Measurements from ENCODE around the gene MSL1.

MSL1 gene

GRCh38 chr17:40121181-40122135 lies at the start of gene MSL1:
Gene MSL1, plus strand, starts transcription at chr17:40121971. Its CDS starts 642 bp downstream, at chr17:40122613.
- Histone ChIP-seq H3K4me1 (ENCODE audit: control insufficient read depth in 1 of 2, insufficient read depth in 2 of 2, low read length in 2 of 2) (peaks cover 11 to 21% of the 10 kb centered on the region in 2 donors), H3K27me3 (ENCODE audit: control insufficient read depth in 1 of 2, insufficient read depth in 2 of 2, low read length in 2 of 2) (no peaks in the 10 kb centered on the region), H3K9me3 (ENCODE audit: control insufficient read depth in 1 of 2, low read length in 2 of 2) (no peaks in the 10 kb centered on the region), H3K27ac (ENCODE audit: low read depth, low read length) (peak within 1 kb of the TSS; percentile 87), H3K9ac (ENCODE audit: low read depth in 1 of 2, low read length in 2 of 2) (peak within 1 kb of the TSS; percentile 92 to 94), H3K4me3 (ENCODE audit: low read depth in 1 of 2, low read length in 2 of 2) (peak within 1 kb of the TSS; percentile 92 to 98), H3K36me3 (ENCODE audit: control insufficient read depth in 1 of 2, insufficient read depth in 2 of 2, low read length in 2 of 2) (peaks cover 4 to 5% of the 10 kb centered on the region in 2 donors)

GRCh38 chr17:40072040-40072734 lies 49.6 kb upstream of the MSL1 start:
- Histone ChIP-seq H3K4me3 (ENCODE audit: low read depth in 1 of 2, low read length in 2 of 2) (peak overlapping the region; percentile 38 to 51), H3K9me3 (ENCODE audit: control insufficient read depth in 1 of 2, low read length in 2 of 2) (no peaks in the 10 kb centered on the region), H3K9ac (ENCODE audit: low read depth in 1 of 2, low read length in 2 of 2) (peak overlapping the region; percentile 79 to 86), H3K4me1 (ENCODE audit: control insufficient read depth in 1 of 2, insufficient read depth in 2 of 2, low read length in 2 of 2) (peaks cover 95% of the 10 kb centered on the region in 2 donors), H3K36me3 (ENCODE audit: control insufficient read depth in 1 of 2, insufficient read depth in 2 of 2, low read length in 2 of 2) (peaks cover 5 to 17% of the 10 kb centered on the region in 2 donors), H3K27me3 (ENCODE audit: control insufficient read depth in 1 of 2, insufficient read depth in 2 of 2, low read length in 2 of 2) (no peaks in the 10 kb centered on the region), H3K27ac (ENCODE audit: low read depth, low read length) (peak overlapping the region; percentile 96)

GRCh38 chr17:40072735-40073346 lies 48.9 kb upstream of the MSL1 start:
- no peaks in the 10 kb centered on the region for H3K9me3 ChIP-seq (ENCODE audit: control insufficient read depth in 1 of 2, low read length in 2 of 2)
- H3K9ac ChIP-seq (ENCODE audit: low read depth in 1 of 2, low read length in 2 of 2): peak overlapping the region; percentile 79 to 86
- no peaks in the 10 kb centered on the region for H3K27me3 ChIP-seq (ENCODE audit: control insufficient read depth in 1 of 2, insufficient read depth in 2 of 2, low read length in 2 of 2)
- H3K4me1 ChIP-seq (ENCODE audit: control insufficient read depth in 1 of 2, insufficient read depth in 2 of 2, low read length in 2 of 2): peaks cover 89 to 95% of the 10 kb centered on the region in 2 donors
- peaks cover 7 to 22% of the 10 kb centered on the region in 2 donors for H3K36me3 ChIP-seq (ENCODE audit: control insufficient read depth in 1 of 2, insufficient read depth in 2 of 2, low read length in 2 of 2)
- peak overlapping the region; percentile 34 to 38 for H3K4me3 ChIP-seq (ENCODE audit: low read depth in 1 of 2, low read length in 2 of 2)
- H3K27ac ChIP-seq (ENCODE audit: low read depth, low read length): peak overlapping the region; percentile 96

- Histone ChIP-seq H3K36me3 (ENCODE audit: control insufficient read depth in 1 of 2, insufficient read depth in 2 of 2, low read length in 2 of 2) (peaks cover 7 to 23% of the 10 kb centered on the region in 2 donors), H3K4me1 (ENCODE audit: control insufficient read depth in 1 of 2, insufficient read depth in 2 of 2, low read length in 2 of 2) (peaks cover 81 to 87% of the 10 kb centered on the region in 2 donors), H3K9ac (ENCODE audit: low read depth in 1 of 2, low read length in 2 of 2) (peak overlapping the region; percentile 49 to 86), H3K4me3 (ENCODE audit: low read depth in 1 of 2, low read length in 2 of 2) (peak overlapping the region; percentile 38), H3K27me3 (ENCODE audit: control insufficient read depth in 1 of 2, insufficient read depth in 2 of 2, low read length in 2 of 2) (no peaks in the 10 kb centered on the region), H3K9me3 (ENCODE audit: control insufficient read depth in 1 of 2, low read length in 2 of 2) (no peaks in the 10 kb centered on the region), H3K27ac (ENCODE audit: low read depth, low read length) (peak overlapping the region; percentile 96)
These were observed 48.2 kb upstream of the MSL1 start for GRCh38 chr17:40073454-40074174.

- H3K4me1 ChIP-seq (ENCODE audit: control insufficient read depth in 1 of 2, insufficient read depth in 2 of 2, low read length in 2 of 2): peaks cover 76 to 84% of the 10 kb centered on the region in 2 donors
- H3K27ac ChIP-seq (ENCODE audit: low read depth, low read length): peak overlapping the region; percentile 96
- peak overlapping the region; percentile 72 to 86 for H3K9ac ChIP-seq (ENCODE audit: low read depth in 1 of 2, low read length in 2 of 2)
- no peaks in the 10 kb centered on the region for H3K9me3 ChIP-seq (ENCODE audit: control insufficient read depth in 1 of 2, low read length in 2 of 2)
- H3K36me3 ChIP-seq (ENCODE audit: control insufficient read depth in 1 of 2, insufficient read depth in 2 of 2, low read length in 2 of 2): peaks cover 7 to 27% of the 10 kb centered on the region in 2 donors
- H3K4me3 ChIP-seq (ENCODE audit: low read depth in 1 of 2, low read length in 2 of 2): peak overlapping the region; percentile 38
- H3K27me3 ChIP-seq (ENCODE audit: control insufficient read depth in 1 of 2, insufficient read depth in 2 of 2, low read length in 2 of 2): no peaks in the 10 kb centered on the region
These were observed 47.6 kb upstream of the MSL1 start for GRCh38 chr17:40074175-40074512.

- H3K9ac ChIP-seq (ENCODE audit: low read depth in 1 of 2, low read length in 2 of 2): peak overlapping the region; percentile 72 to 86
- H3K4me1 ChIP-seq (ENCODE audit: control insufficient read depth in 1 of 2, insufficient read depth in 2 of 2, low read length in 2 of 2): peaks cover 69 to 77% of the 10 kb centered on the region in 2 donors
- H3K9me3 ChIP-seq (ENCODE audit: control insufficient read depth in 1 of 2, low read length in 2 of 2): no peaks in the 10 kb centered on the region
- H3K27ac ChIP-seq (ENCODE audit: low read depth, low read length): peak overlapping the region; percentile 96
- H3K4me3 ChIP-seq (ENCODE audit: low read depth in 1 of 2, low read length in 2 of 2): peak overlapping the region; percentile 23 to 33
- H3K27me3 ChIP-seq (ENCODE audit: control insufficient read depth in 1 of 2, insufficient read depth in 2 of 2, low read length in 2 of 2): no peaks in the 10 kb centered on the region
- H3K36me3 ChIP-seq (ENCODE audit: control insufficient read depth in 1 of 2, insufficient read depth in 2 of 2, low read length in 2 of 2): peaks cover 7 to 33% of the 10 kb centered on the region in 2 donors
These were observed 46.9 kb upstream of the MSL1 start for GRCh38 chr17:40074871-40075200.

- H3K36me3 ChIP-seq (ENCODE audit: control insufficient read depth in 1 of 2, insufficient read depth in 2 of 2, low read length in 2 of 2): peaks cover 7 to 33% of the 10 kb centered on the region in 2 donors
- peak overlapping the region; percentile 72 to 86 for H3K9ac ChIP-seq (ENCODE audit: low read depth in 1 of 2, low read length in 2 of 2)
- H3K27ac ChIP-seq (ENCODE audit: low read depth, low read length): peak overlapping the region; percentile 96
- H3K9me3 ChIP-seq (ENCODE audit: control insufficient read depth in 1 of 2, low read length in 2 of 2): no peaks in the 10 kb centered on the region
- peak overlapping the region; percentile 33 to 34 for H3K4me3 ChIP-seq (ENCODE audit: low read depth in 1 of 2, low read length in 2 of 2)
- peaks cover 63 to 72% of the 10 kb centered on the region in 2 donors for H3K4me1 ChIP-seq (ENCODE audit: control insufficient read depth in 1 of 2, insufficient read depth in 2 of 2, low read length in 2 of 2)
- H3K27me3 ChIP-seq (ENCODE audit: control insufficient read depth in 1 of 2, insufficient read depth in 2 of 2, low read length in 2 of 2): no peaks in the 10 kb centered on the region
These were observed 46.4 kb upstream of the MSL1 start for GRCh38 chr17:40075201-40075941.

- H3K4me3 ChIP-seq (ENCODE audit: low read depth in 1 of 2, low read length in 2 of 2): peak overlapping the region; percentile 33 to 34
- no peaks in the 10 kb centered on the region for H3K9me3 ChIP-seq (ENCODE audit: control insufficient read depth in 1 of 2, low read length in 2 of 2)
- H3K36me3 ChIP-seq (ENCODE audit: control insufficient read depth in 1 of 2, insufficient read depth in 2 of 2, low read length in 2 of 2): peaks cover 7 to 35% of the 10 kb centered on the region in 2 donors
- H3K9ac ChIP-seq (ENCODE audit: low read depth in 1 of 2, low read length in 2 of 2): peak overlapping the region; percentile 72 to 86
- H3K27me3 ChIP-seq (ENCODE audit: control insufficient read depth in 1 of 2, insufficient read depth in 2 of 2, low read length in 2 of 2): no peaks in the 10 kb centered on the region
- peaks cover 57 to 65% of the 10 kb centered on the region in 2 donors for H3K4me1 ChIP-seq (ENCODE audit: control insufficient read depth in 1 of 2, insufficient read depth in 2 of 2, low read length in 2 of 2)
- H3K27ac ChIP-seq (ENCODE audit: low read depth, low read length): peak overlapping the region; percentile 96
These were observed 45.8 kb upstream of the MSL1 start for GRCh38 chr17:40075942-40076498.

- Histone ChIP-seq H3K27ac (ENCODE audit: low read depth, low read length) (no peak overlapping the region), H3K36me3 (ENCODE audit: control insufficient read depth in 1 of 2, insufficient read depth in 2 of 2, low read length in 2 of 2) (peaks cover 7 to 38% of the 10 kb centered on the region in 2 donors), H3K4me1 (ENCODE audit: control insufficient read depth in 1 of 2, insufficient read depth in 2 of 2, low read length in 2 of 2) (peaks cover 51 to 59% of the 10 kb centered on the region in 2 donors)
These were observed 45.2 kb upstream of the MSL1 start for GRCh38 chr17:40076591-40076990.

More at GRCh38 chr17:40076591-40076990, 45.2 kb upstream of the MSL1 start:
- Histone ChIP-seq H3K27me3 (ENCODE audit: control insufficient read depth in 1 of 2, insufficient read depth in 2 of 2, low read length in 2 of 2) (no peaks in the 10 kb centered on the region), H3K4me3 (ENCODE audit: low read depth in 1 of 2, low read length in 2 of 2) (no peak overlapping the region), H3K9me3 (ENCODE audit: control insufficient read depth in 1 of 2, low read length in 2 of 2) (no peaks in the 10 kb centered on the region), H3K9ac (ENCODE audit: low read depth in 1 of 2, low read length in 2 of 2) (peak overlapping the region in 1 of 2 donors; percentile 86)
